Measurements from ENCODE around the gene PDZD2.

The PDZD2 gene

DNA sequence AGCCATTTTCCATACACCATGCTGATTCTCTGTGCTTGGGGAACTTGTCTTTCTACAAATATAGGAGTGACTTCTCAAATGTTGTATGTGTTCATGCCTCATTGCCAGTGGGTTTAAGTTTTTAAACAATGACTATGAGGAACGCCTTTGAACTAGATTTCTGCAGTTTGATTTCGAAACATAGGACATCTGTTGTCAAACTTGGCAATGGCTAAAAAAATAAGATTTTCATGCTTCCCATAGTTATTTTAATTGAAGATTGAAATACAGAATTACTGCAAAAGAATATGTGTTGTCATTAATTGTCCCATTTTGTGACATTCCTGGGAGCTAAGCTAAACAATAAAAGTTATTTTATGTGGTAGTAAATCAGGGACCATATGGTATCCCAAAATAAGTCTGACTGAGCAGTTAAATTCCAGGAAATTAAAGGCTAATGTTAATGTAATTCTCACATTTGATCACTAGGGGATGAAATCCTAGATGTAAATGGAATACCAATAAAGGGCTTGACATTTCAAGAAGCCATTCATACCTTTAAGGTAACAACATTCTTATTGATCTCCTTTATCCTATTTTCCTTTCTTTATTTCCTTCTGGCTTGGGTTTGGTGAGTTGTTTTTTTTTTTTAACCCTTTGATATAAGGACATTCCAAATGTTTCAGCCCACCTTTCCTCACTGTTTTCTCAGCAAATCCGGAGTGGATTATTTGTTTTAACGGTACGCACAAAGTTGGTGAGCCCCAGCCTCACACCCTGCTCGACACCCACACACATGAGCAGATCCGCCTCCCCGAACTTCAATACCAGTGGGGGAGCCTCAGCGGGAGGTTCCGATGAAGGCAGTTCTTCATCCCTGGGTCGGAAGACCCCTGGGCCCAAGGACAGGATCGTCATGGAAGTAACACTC is 418.5 kb downstream of the PDZD2 start:
- H3F3A ChIP-seq (ENCODE audit: low read depth), result no peaks in the 10 kb centered on the region
- H3K4me1 ChIP-seq (ENCODE audit: insufficient read depth, low read length, poor library complexity, severe bottlenecking), result no peaks in the 10 kb centered on the region
- no peak overlapping the region for H3K9ac ChIP-seq (ENCODE audit: low read depth, low read length, poor library complexity, severe bottlenecking)
- H2AFZ ChIP-seq (ENCODE audit: low read length), result no peak overlapping the region
- H4K20me1 ChIP-seq (ENCODE audit: insufficient read depth, low read length, poor library complexity, severe bottlenecking), result no peaks in the 10 kb centered on the region
- no peak for TF ChIP-seq EZH2phosphoT487 (IDR thresholded peaks at IDR 0.05; ENCODE audit: borderline replicate concordance)
- TF ChIP-seq, protein P1, sequence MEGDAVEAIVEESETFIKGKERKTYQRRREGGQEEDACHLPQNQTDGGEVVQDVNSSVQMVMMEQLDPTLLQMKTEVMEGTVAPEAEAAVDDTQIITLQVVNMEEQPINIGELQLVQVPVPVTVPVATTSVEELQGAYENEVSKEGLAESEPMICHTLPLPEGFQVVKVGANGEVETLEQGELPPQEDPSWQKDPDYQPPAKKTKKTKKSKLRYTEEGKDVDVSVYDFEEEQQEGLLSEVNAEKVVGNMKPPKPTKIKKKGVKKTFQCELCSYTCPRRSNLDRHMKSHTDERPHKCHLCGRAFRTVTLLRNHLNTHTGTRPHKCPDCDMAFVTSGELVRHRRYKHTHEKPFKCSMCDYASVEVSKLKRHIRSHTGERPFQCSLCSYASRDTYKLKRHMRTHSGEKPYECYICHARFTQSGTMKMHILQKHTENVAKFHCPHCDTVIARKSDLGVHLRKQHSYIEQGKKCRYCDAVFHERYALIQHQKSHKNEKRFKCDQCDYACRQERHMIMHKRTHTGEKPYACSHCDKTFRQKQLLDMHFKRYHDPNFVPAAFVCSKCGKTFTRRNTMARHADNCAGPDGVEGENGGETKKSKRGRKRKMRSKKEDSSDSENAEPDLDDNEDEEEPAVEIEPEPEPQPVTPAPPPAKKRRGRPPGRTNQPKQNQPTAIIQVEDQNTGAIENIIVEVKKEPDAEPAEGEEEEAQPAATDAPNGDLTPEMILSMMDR (conservative IDR thresholded peaks at IDR 0.05; ENCODE audit: low read length), result peak; percentile 51
- H3K79me2 ChIP-seq (ENCODE audit: insufficient read depth, low read length), result no peaks in the 10 kb centered on the region
- no peaks in the 10 kb centered on the region for H3K27me3 ChIP-seq (ENCODE audit: insufficient read depth, low read length, poor library complexity, severe bottlenecking)
- no peaks in the 10 kb centered on the region for H3K36me3 ChIP-seq (ENCODE audit: insufficient read depth, low read length)
- no peak overlapping the region for H3K4me2 ChIP-seq (ENCODE audit: low read depth, low read length, poor library complexity, severe bottlenecking)
- no peaks in the 10 kb centered on the region for H3K9me2 ChIP-seq (replicated peaks; ENCODE audit: low read depth, low read length)
- no peak overlapping the region for H3K4me3 ChIP-seq (ENCODE audit: low read length, poor library complexity, severe bottlenecking)
- no peaks in the 10 kb centered on the region for H3K9me3 ChIP-seq (ENCODE audit: insufficient read depth, low read depth, low read length)

DNA sequence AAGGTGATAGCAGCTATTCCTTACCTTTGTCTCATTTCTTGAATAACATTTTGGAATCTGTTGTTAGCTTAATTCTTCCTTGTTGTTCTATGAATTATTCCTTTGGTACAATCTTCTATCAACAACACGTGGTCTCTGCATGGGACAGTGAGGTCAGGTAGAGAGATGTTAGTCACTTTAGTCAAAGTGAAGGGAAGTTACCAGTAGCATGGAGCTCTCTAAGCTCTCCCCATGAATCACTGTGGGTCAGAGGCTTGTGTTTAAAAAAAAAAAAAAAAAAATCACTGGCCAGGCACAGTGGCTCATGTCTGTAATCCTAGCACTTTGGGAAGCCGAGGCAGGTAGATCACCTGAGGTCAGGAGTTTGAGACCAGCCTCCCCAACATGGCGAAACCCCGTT is 419.2 kb downstream of the PDZD2 start:
- Histone ChIP-seq H3K4me3 (ENCODE audit: low read length, poor library complexity, severe bottlenecking) (no peak overlapping the region), H3F3A (ENCODE audit: low read depth) (no peaks in the 10 kb centered on the region), H3K4me1 (ENCODE audit: insufficient read depth, low read length, poor library complexity, severe bottlenecking) (no peaks in the 10 kb centered on the region), H4K20me1 (ENCODE audit: insufficient read depth, low read length, poor library complexity, severe bottlenecking) (no peaks in the 10 kb centered on the region), H3K9me2 (replicated peaks; ENCODE audit: low read depth, low read length) (no peaks in the 10 kb centered on the region), H3K36me3 (ENCODE audit: insufficient read depth, low read length) (no peaks in the 10 kb centered on the region), H3K9me3 (ENCODE audit: insufficient read depth, low read depth, low read length) (no peaks in the 10 kb centered on the region), H2AFZ (ENCODE audit: low read length) (no peak overlapping the region), H3K9ac (ENCODE audit: low read depth, low read length, poor library complexity, severe bottlenecking) (no peak overlapping the region), H3K79me2 (ENCODE audit: insufficient read depth, low read length) (no peaks in the 10 kb centered on the region), H3K27me3 (ENCODE audit: insufficient read depth, low read length, poor library complexity, severe bottlenecking) (no peaks in the 10 kb centered on the region), H3K4me2 (ENCODE audit: low read depth, low read length, poor library complexity, severe bottlenecking) (no peak overlapping the region)
- TF ChIP-seq, protein P1 (conservative IDR thresholded peaks at IDR 0.05; ENCODE audit: low read length), result no peak
- TF ChIP-seq EZH2phosphoT487 (IDR thresholded peaks at IDR 0.05; ENCODE audit: borderline replicate concordance), result no peak

DNA sequence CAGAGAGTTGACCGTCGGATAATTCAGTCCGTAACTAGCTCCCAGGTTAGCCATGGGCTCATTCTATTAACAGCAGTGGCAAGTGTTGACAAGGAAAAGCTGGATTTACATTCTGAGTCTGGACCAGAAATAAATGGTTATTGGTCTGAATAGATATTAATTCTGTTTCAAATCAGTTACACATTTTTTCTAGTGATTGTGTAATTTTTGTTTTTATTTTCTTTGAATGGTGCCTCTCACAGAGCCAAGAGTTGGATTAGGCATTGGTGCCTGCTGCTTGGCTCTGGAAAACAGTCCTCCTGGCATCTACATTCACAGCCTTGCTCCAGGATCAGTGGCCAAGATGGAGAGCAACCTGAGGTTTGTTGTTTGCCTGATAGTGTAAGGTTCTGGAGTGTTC is 420.1 kb downstream of the PDZD2 start:
- no peaks in the 10 kb centered on the region for H3K79me2 ChIP-seq (ENCODE audit: insufficient read depth, low read length)
- H3K36me3 ChIP-seq (ENCODE audit: insufficient read depth, low read length), result no peaks in the 10 kb centered on the region
- no peaks in the 10 kb centered on the region for H3K4me1 ChIP-seq (ENCODE audit: insufficient read depth, low read length, poor library complexity, severe bottlenecking)
- H3K9ac ChIP-seq (ENCODE audit: low read depth, low read length, poor library complexity, severe bottlenecking), result no peak overlapping the region
- no peak overlapping the region for H2AFZ ChIP-seq (ENCODE audit: low read length)
- no peak overlapping the region for H3K4me2 ChIP-seq (ENCODE audit: low read depth, low read length, poor library complexity, severe bottlenecking)
- H3K9me2 ChIP-seq (replicated peaks; ENCODE audit: low read depth, low read length), result no peaks in the 10 kb centered on the region
- H4K20me1 ChIP-seq (ENCODE audit: insufficient read depth, low read length, poor library complexity, severe bottlenecking), result no peaks in the 10 kb centered on the region
- H3K4me3 ChIP-seq (ENCODE audit: low read length, poor library complexity, severe bottlenecking), result no peak overlapping the region
- H3K27me3 ChIP-seq (ENCODE audit: insufficient read depth, low read length, poor library complexity, severe bottlenecking), result no peaks in the 10 kb centered on the region
- TF ChIP-seq, protein P1 (conservative IDR thresholded peaks at IDR 0.05; ENCODE audit: low read length), result no peak
- TF ChIP-seq EZH2phosphoT487 (IDR thresholded peaks at IDR 0.05; ENCODE audit: borderline replicate concordance), result no peak
- H3K9me3 ChIP-seq (ENCODE audit: insufficient read depth, low read depth, low read length), result no peaks in the 10 kb centered on the region
- H3F3A ChIP-seq (ENCODE audit: low read depth), result no peaks in the 10 kb centered on the region

Measured in Loucy (cell line).